Stomach (tissue), 4 donors: Measurements from ENCODE around the gene PABPN1.
A peak's percentile ranks its signal among the peaks of the same experiment; 100 is the strongest.

Experiments
- EP300 ChIP-seq: sonication (generic); formaldehyde crosslinking; IDR thresholded peaks from one replicate; pipeline ENCODE4 v1.6.1; 2017; ENCODE audit warnings: antibody characterized with exemption
- TF ChIP-seq, protein P1 (sequence below), 7 experiments: fragments of 450-650 bp in 4 of 7; fragments of 200-600 bp in 3 of 7; sonication (generic) in 3 of 7; IDR thresholded peaks; one replicate each; pipeline ENCODE4 v1.5.1; 2016 to 2019; ENCODE audit warnings: antibody characterized with exemption in 7 of 7, control low read depth in 2 of 7, mild to moderate bottlenecking in 1 of 7

DNA sequence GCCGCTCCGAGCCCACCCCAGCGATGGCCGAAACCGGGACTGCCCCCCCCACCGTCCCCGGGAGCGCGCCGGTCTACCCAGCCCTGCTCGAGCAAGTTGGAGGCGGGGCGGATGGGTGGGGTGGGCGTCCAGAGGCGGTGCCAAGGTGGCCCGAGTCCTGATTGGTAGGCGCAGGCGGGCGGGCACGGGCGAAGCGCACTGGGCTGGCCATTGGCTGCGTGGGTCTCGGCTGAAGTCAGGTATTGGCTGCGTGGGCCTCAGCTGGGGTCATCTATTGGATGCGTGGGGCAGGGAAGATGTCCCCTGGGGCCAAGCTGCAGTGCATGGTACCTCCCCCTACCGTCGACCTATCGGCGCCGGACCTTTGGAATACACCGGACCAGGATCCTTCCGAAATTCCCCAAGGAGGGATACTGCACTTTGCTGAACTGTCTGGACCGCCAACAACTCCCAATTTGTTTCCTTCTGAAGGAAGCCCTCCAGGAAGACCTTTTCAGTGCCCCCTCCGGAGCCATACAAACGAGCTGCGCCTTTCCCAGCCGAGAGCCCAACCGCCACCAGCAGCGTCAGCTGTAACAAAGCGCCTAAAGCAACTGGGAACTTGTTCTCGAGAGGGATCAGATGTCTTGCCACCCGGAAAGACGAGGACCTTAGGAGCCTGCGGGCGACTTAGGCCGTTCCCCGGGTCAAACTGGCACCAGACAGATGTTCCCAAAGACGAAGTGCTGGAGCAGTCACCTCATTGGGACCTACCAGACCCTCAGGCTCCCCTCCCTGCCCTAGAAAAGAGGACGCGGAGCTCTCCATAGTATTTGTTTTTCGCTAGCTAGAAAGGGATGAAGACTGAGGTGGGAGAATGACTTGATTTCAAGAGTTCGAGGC is 35.0 kb upstream of the PABPN1 start, which contains the start of gene HOMEZ:
- TF ChIP-seq, protein P1, sequence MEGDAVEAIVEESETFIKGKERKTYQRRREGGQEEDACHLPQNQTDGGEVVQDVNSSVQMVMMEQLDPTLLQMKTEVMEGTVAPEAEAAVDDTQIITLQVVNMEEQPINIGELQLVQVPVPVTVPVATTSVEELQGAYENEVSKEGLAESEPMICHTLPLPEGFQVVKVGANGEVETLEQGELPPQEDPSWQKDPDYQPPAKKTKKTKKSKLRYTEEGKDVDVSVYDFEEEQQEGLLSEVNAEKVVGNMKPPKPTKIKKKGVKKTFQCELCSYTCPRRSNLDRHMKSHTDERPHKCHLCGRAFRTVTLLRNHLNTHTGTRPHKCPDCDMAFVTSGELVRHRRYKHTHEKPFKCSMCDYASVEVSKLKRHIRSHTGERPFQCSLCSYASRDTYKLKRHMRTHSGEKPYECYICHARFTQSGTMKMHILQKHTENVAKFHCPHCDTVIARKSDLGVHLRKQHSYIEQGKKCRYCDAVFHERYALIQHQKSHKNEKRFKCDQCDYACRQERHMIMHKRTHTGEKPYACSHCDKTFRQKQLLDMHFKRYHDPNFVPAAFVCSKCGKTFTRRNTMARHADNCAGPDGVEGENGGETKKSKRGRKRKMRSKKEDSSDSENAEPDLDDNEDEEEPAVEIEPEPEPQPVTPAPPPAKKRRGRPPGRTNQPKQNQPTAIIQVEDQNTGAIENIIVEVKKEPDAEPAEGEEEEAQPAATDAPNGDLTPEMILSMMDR (IDR thresholded peaks at IDR 0.05): peak in 4 of 7 experiments; percentile 10 to 32 (median 19)
- no peak for TF ChIP-seq EP300
